Measurements from ENCODE around the gene MDH2. TPM values are rescaled to one million over a fixed set of nuclear protein-coding genes. Genes with fewer than 3 reads are reported as not detected.

The MDH2 gene
- total RNA-seq, 6 donors from 2014 or later, result 52.4 to 131 (median 111) TPM

GRCh38 chr7:76053461-76053860 is 5.6 kb downstream of the MDH2 start:
- ATAC-seq (ENCODE audit: low FRiP score in 2 of 2) (no peak), DNase-seq (no peak)
- WGBS, 2 donors, result 81 to 90% methylated on average over 6 of the region's 6 CpGs
- TF ChIP-seq EP300 (IDR thresholded peaks at IDR 0.05) (no peak), POLR2AphosphoS5 (IDR thresholded peaks at IDR 0.05) (no peak), CTCF (IDR thresholded peaks at IDR 0.05) (no peak), POLR2A (IDR thresholded peaks at IDR 0.05) (no peak)
- H3K36me3 ChIP-seq, result peaks cover 12 to 67% (median 27%) of the 10 kb centered on the region in 4 donors
- H3K9me3 ChIP-seq, result no peaks in the 10 kb centered on the region
- H3K27ac ChIP-seq, result no peak overlapping the region
- H3K4me3 ChIP-seq, result no peak overlapping the region
- peaks cover 7 to 21% (median 13%) of the 10 kb centered on the region in 4 donors for H3K4me1 ChIP-seq
- no peaks in the 10 kb centered on the region for H3K27me3 ChIP-seq

- DNase-seq, result peak in 1 of 2 donors; percentile 30
- H3K9me3 ChIP-seq, result no peaks in the 10 kb centered on the region
- peaks cover 0 to 12% (median 7%) of the 10 kb centered on the region in 4 donors for H3K4me1 ChIP-seq
- 78 to 90% methylated on average over 14 to 18 of the region's 18 CpGs for WGBS, 2 donors
- no peak overlapping the region for H3K4me3 ChIP-seq
- TF ChIP-seq CTCF (IDR thresholded peaks at IDR 0.05), result no peak
- TF ChIP-seq POLR2A (IDR thresholded peaks at IDR 0.05), result no peak
- no peak for TF ChIP-seq EP300 (IDR thresholded peaks at IDR 0.05)
- no peak for TF ChIP-seq POLR2AphosphoS5 (IDR thresholded peaks at IDR 0.05)
- H3K36me3 ChIP-seq, result peaks cover 12 to 76% (median 36%) of the 10 kb centered on the region in 4 donors
- ATAC-seq (ENCODE audit: low FRiP score in 2 of 2), result peak in 1 of 2 donors; percentile 21
- no peaks in the 10 kb centered on the region for H3K27me3 ChIP-seq
- H3K27ac ChIP-seq, result no peak overlapping the region
Measured at GRCh38 chr7:76054123-76055120, 6.5 kb downstream of the MDH2 start.

GRCh38 chr7:76056241-76056640 is 8.3 kb downstream of the MDH2 start:
- H3K27ac ChIP-seq, result no peak overlapping the region
- no peak for TF ChIP-seq POLR2A (IDR thresholded peaks at IDR 0.05)
- TF ChIP-seq CTCF (IDR thresholded peaks at IDR 0.05), result no peak
- TF ChIP-seq EP300 (IDR thresholded peaks at IDR 0.05), result no peak
- no peak for TF ChIP-seq POLR2AphosphoS5 (IDR thresholded peaks at IDR 0.05)
- peaks cover 0 to 5% (median 0%) of the 10 kb centered on the region in 4 donors for H3K4me1 ChIP-seq

GRCh38 chr7:76057103-76057812 is 9.4 kb downstream of the MDH2 start:
- ATAC-seq (ENCODE audit: low FRiP score in 2 of 2) (no peak), DNase-seq (no peak)
- Histone ChIP-seq H3K36me3 (peaks cover 25 to 90% (median 61%) of the 10 kb centered on the region in 4 donors), H3K4me3 (no peak overlapping the region), H3K9me3 (no peaks in the 10 kb centered on the region), H3K4me1 (peaks cover 0 to 5% (median 0%) of the 10 kb centered on the region in 4 donors), H3K27me3 (no peaks in the 10 kb centered on the region), H3K27ac (no peak overlapping the region)
- no peak for TF ChIP-seq POLR2AphosphoS5 (IDR thresholded peaks at IDR 0.05)
- TF ChIP-seq POLR2A (IDR thresholded peaks at IDR 0.05), result no peak
- no peak for TF ChIP-seq EP300 (IDR thresholded peaks at IDR 0.05)
- no peak for TF ChIP-seq CTCF (IDR thresholded peaks at IDR 0.05)
- 90 to 93% methylated on average over 18 of the region's 18 CpGs for WGBS, 2 donors

More at GRCh38 chr7:76056241-76056640, 8.3 kb downstream of the MDH2 start:
- WGBS, 2 donors, result 84 to 86% methylated on average over 7 of the region's 7 CpGs
- no peaks in the 10 kb centered on the region for H3K27me3 ChIP-seq
- H3K4me3 ChIP-seq, result no peak overlapping the region
- peaks cover 25 to 90% (median 50%) of the 10 kb centered on the region in 4 donors for H3K36me3 ChIP-seq
- DNase-seq (no peak), ATAC-seq (ENCODE audit: low FRiP score in 2 of 2) (no peak)
- H3K9me3 ChIP-seq, result no peaks in the 10 kb centered on the region
